ENCODE data around the gene GRIK3.
"Not testable (repeated sequence)": the region's sequence is repeated elsewhere in the genome, so short reads cannot be mapped to it uniquely, and the experiment has no call there.

The GRIK3 gene

GRCh38 chr1:37034121-37035013 is at the start of gene GRIK3:
GRIK3 (minus strand) TSS chr1:37034515; CDS start chr1:37034108, 407 bp downstream.
- no peak for DNase-seq (ENCODE audit: low read depth, low spot score)
- no peak within 1 kb of the TSS for H3K4me3 ChIP-seq (ENCODE audit: low read depth, low read length)
- TF ChIP-seq CTCF (IDR thresholded peaks at IDR 0.05; ENCODE audit: low read depth, low read length) = no peak
- in situ Hi-C loops (cut with HindIII; ENCODE audit: low sequenced_read_pairs) = no loop called here

GRCh38 chr1:37084013-37084412 is 49.7 kb upstream of the GRIK3 start:
- in situ Hi-C loops (cut with HindIII; ENCODE audit: low sequenced_read_pairs) = no loop called here
- TF ChIP-seq CTCF (IDR thresholded peaks at IDR 0.05; ENCODE audit: low read depth, low read length) = no peak
- H3K4me3 ChIP-seq (ENCODE audit: low read depth, low read length) = no peak overlapping the region
- DNase-seq (ENCODE audit: low read depth, low spot score) = no peak

- H3K4me3 ChIP-seq (ENCODE audit: low read depth, low read length) = no peak overlapping the region
- DNase-seq (ENCODE audit: low read depth, low spot score) = no peak
- no peak for TF ChIP-seq CTCF (IDR thresholded peaks at IDR 0.05; ENCODE audit: low read depth, low read length)
- in situ Hi-C loops (cut with HindIII; ENCODE audit: low sequenced_read_pairs) = no loop called here
Observed at GRCh38 chr1:37083603-37084002, 49.3 kb upstream of the GRIK3 start.

GRCh38 chr1:37080296-37080986 is 46.1 kb upstream of the GRIK3 start:
- DNase-seq (ENCODE audit: low read depth, low spot score); in situ Hi-C loops (cut with HindIII; ENCODE audit: low sequenced_read_pairs); H3K4me3 ChIP-seq (ENCODE audit: low read depth, low read length): not testable (repeated sequence)

GRCh38 chr1:37078866-37079265 is 44.6 kb upstream of the GRIK3 start:
- in situ Hi-C loops (cut with HindIII; ENCODE audit: low sequenced_read_pairs) = no loop called here
- TF ChIP-seq CTCF (IDR thresholded peaks at IDR 0.05; ENCODE audit: low read depth, low read length) = no peak

GRCh38 chr1:37076168-37076567 is 41.9 kb upstream of the GRIK3 start:
- DNase-seq (ENCODE audit: low read depth, low spot score) = no peak
- in situ Hi-C loops (cut with HindIII; ENCODE audit: low sequenced_read_pairs) = no loop called here
- no peak overlapping the region for H3K4me3 ChIP-seq (ENCODE audit: low read depth, low read length)
- TF ChIP-seq CTCF (IDR thresholded peaks at IDR 0.05; ENCODE audit: low read depth, low read length) = no peak

More at GRCh38 chr1:37078866-37079265, 44.6 kb upstream of the GRIK3 start:
- no peak for DNase-seq (ENCODE audit: low read depth, low spot score)
- H3K4me3 ChIP-seq (ENCODE audit: low read depth, low read length) = no peak overlapping the region

- no peak for TF ChIP-seq CTCF (IDR thresholded peaks at IDR 0.05; ENCODE audit: low read depth, low read length)
- no peak for DNase-seq (ENCODE audit: low read depth, low spot score)
- no peak overlapping the region for H3K4me3 ChIP-seq (ENCODE audit: low read depth, low read length)
- in situ Hi-C loops (cut with HindIII; ENCODE audit: low sequenced_read_pairs) = no loop called here
Observed at GRCh38 chr1:37073854-37074379, 39.6 kb upstream of the GRIK3 start.
